ENCODE results near the gene COQ8A. TPM values are rescaled to one million over a fixed set of nuclear protein-coding genes. Genes with fewer than 3 reads are reported as not detected.

COQ8A gene
- total and polyA plus RNA-seq, 2 experiments from 2014 or later: 45.1 to 59.7 TPM

GRCh38 chr1:226942392-226942791 lies 2.3 kb downstream of the COQ8A start:
- no peak for TF ChIP-seq CTCF (IDR thresholded peaks at IDR 0.05; ENCODE audit: low read depth, low read length)

GRCh38 chr1:226943156-226943555 lies 3.1 kb downstream of the COQ8A start:
- Histone ChIP-seq H3K4me3 (no peak overlapping the region), H3K27ac (no peak overlapping the region), H3K27me3 (no peaks in the 10 kb centered on the region), H3K9me3 (ENCODE audit: low read depth) (no peaks in the 10 kb centered on the region), H3K4me1 (ENCODE audit: low read depth) (peaks cover 14% of the 10 kb centered on the region), H3K36me3 (no peaks in the 10 kb centered on the region)
- no peak for DNase-seq (ENCODE audit: low read depth in 1 of 2, low spot score in 1 of 2)
- TF ChIP-seq CTCF (IDR thresholded peaks at IDR 0.05; ENCODE audit: low read depth, low read length): no peak

More at GRCh38 chr1:226942392-226942791, 2.3 kb downstream of the COQ8A start:
- DNase-seq (ENCODE audit: low read depth in 1 of 2, low spot score in 1 of 2): no peak
- Histone ChIP-seq H3K4me1 (ENCODE audit: low read depth) (peaks cover 14% of the 10 kb centered on the region), H3K27ac (no peak overlapping the region), H3K9me3 (ENCODE audit: low read depth) (no peaks in the 10 kb centered on the region), H3K27me3 (no peaks in the 10 kb centered on the region), H3K36me3 (no peaks in the 10 kb centered on the region), H3K4me3 (no peak overlapping the region)

GRCh38 chr1:226943927-226944326 lies 3.8 kb downstream of the COQ8A start:
- no peaks in the 10 kb centered on the region for H3K27me3 ChIP-seq
- no peak for DNase-seq (ENCODE audit: low read depth in 1 of 2, low spot score in 1 of 2)
- no peaks in the 10 kb centered on the region for H3K9me3 ChIP-seq (ENCODE audit: low read depth)
- H3K36me3 ChIP-seq: no peaks in the 10 kb centered on the region
- no peak overlapping the region for H3K4me3 ChIP-seq
- TF ChIP-seq CTCF (IDR thresholded peaks at IDR 0.05; ENCODE audit: low read depth, low read length): no peak
- peaks cover 7% of the 10 kb centered on the region for H3K4me1 ChIP-seq (ENCODE audit: low read depth)
- no peak overlapping the region for H3K27ac ChIP-seq

- no peak for TF ChIP-seq CTCF (IDR thresholded peaks at IDR 0.05; ENCODE audit: low read depth, low read length)
- Histone ChIP-seq H3K36me3 (no peaks in the 10 kb centered on the region), H3K4me3 (no peak overlapping the region), H3K9me3 (ENCODE audit: low read depth) (no peaks in the 10 kb centered on the region), H3K27ac (peak overlapping the region; percentile 71), H3K4me1 (ENCODE audit: low read depth) (peaks cover 7% of the 10 kb centered on the region), H3K27me3 (no peaks in the 10 kb centered on the region)
- no peak for DNase-seq (ENCODE audit: low read depth in 1 of 2, low spot score in 1 of 2)
Measured at GRCh38 chr1:226945106-226945857, 5.2 kb downstream of the COQ8A start.

- H3K9me3 ChIP-seq (ENCODE audit: low read depth): no peaks in the 10 kb centered on the region
- H3K4me3 ChIP-seq: no peak overlapping the region
- no peak overlapping the region for H3K27ac ChIP-seq
- DNase-seq (ENCODE audit: low read depth in 1 of 2, low spot score in 1 of 2): no peak
- H3K27me3 ChIP-seq: no peaks in the 10 kb centered on the region
- no peaks in the 10 kb centered on the region for H3K36me3 ChIP-seq
- H3K4me1 ChIP-seq (ENCODE audit: low read depth): peaks cover 7% of the 10 kb centered on the region
- TF ChIP-seq CTCF (IDR thresholded peaks at IDR 0.05; ENCODE audit: low read depth, low read length): no peak
Measured at GRCh38 chr1:226945858-226946245, 5.8 kb downstream of the COQ8A start.

Data from cardiac muscle cell (in vitro differentiated cells and primary cell).